RWPE2 (cell line): ENCODE measurements around the gene IGLON5.

Experiments
- ATAC-seq: fragments of 200-7000 bp; cut with Tn5 transposase; 3 replicates; pipeline ENCODE4 v1.9.1; 2021; ENCODE audit warnings: low read depth
- DNase-seq: peaks from one replicate; pipeline ENCODE4 v3.0.0-alpha.2; 2020; ENCODE audit warnings: low spot score
- H3K27ac ChIP-seq: fragments of 450-650 bp; 2 replicates; pipeline ENCODE4 v1.5.1; 2017; ENCODE audit warnings: mild to moderate bottlenecking; ENCODE audit not compliant: poor library complexity, severe bottlenecking
- H3K27me3 ChIP-seq: fragments of 250-450 bp; sonication (Bioruptor Pico); 2 replicates; pipeline ENCODE4 v1.5.1; 2021; ENCODE audit warnings: mild to moderate bottlenecking, moderate library complexity; ENCODE audit not compliant: insufficient read depth, poor library complexity, severe bottlenecking
- H3K36me3 ChIP-seq: fragments of 250-450 bp; sonication (Bioruptor Pico); 2 replicates; pipeline ENCODE4 v1.5.1; 2020; ENCODE audit warnings: low read depth, mild to moderate bottlenecking, moderate library complexity
- H3K4me1 ChIP-seq: fragments of 250-450 bp; sonication (Bioruptor Pico); 2 replicates; pipeline ENCODE4 v1.5.1; 2021; ENCODE audit warnings: mild to moderate bottlenecking, moderate library complexity; ENCODE audit not compliant: insufficient read depth, poor library complexity, severe bottlenecking
- H3K4me3 ChIP-seq: fragments of 250-450 bp; sonication (Bioruptor Pico); 2 replicates; pipeline ENCODE4 v1.5.1; 2021; ENCODE audit warnings: mild to moderate bottlenecking, moderate library complexity; ENCODE audit not compliant: severe bottlenecking
- H3K9me3 ChIP-seq: fragments of 250-450 bp; sonication (Bioruptor Pico); 2 replicates; pipeline ENCODE4 v1.5.1; 2021; ENCODE audit warnings: mild to moderate bottlenecking, moderate library complexity; ENCODE audit not compliant: severe bottlenecking
- TF ChIP-seq, protein P1 (sequence below): fragments of 450-650 bp; IDR thresholded peaks from one replicate; pipeline ENCODE4 v1.5.1; 2017; ENCODE audit warnings: mild to moderate bottlenecking, moderate library complexity; ENCODE audit not compliant: poor library complexity, severe bottlenecking

IGLON5 gene

GRCh38 chr19:51337861-51338562 is 26.6 kb downstream of the IGLON5 start:
- Histone ChIP-seq H3K4me3 (no peak overlapping the region), H3K9me3 (no peaks in the 10 kb centered on the region), H3K27ac (no peak overlapping the region), H3K36me3 (no peaks in the 10 kb centered on the region), H3K27me3 (no peaks in the 10 kb centered on the region), H3K4me1 (no peaks in the 10 kb centered on the region)
- TF ChIP-seq, protein P1, sequence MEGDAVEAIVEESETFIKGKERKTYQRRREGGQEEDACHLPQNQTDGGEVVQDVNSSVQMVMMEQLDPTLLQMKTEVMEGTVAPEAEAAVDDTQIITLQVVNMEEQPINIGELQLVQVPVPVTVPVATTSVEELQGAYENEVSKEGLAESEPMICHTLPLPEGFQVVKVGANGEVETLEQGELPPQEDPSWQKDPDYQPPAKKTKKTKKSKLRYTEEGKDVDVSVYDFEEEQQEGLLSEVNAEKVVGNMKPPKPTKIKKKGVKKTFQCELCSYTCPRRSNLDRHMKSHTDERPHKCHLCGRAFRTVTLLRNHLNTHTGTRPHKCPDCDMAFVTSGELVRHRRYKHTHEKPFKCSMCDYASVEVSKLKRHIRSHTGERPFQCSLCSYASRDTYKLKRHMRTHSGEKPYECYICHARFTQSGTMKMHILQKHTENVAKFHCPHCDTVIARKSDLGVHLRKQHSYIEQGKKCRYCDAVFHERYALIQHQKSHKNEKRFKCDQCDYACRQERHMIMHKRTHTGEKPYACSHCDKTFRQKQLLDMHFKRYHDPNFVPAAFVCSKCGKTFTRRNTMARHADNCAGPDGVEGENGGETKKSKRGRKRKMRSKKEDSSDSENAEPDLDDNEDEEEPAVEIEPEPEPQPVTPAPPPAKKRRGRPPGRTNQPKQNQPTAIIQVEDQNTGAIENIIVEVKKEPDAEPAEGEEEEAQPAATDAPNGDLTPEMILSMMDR: no peak
- ATAC-seq (no peak), DNase-seq (no peak)

GRCh38 chr19:51338563-51339312 is 27.3 kb downstream of the IGLON5 start:
- Histone ChIP-seq H3K9me3 (no peaks in the 10 kb centered on the region), H3K4me1 (no peaks in the 10 kb centered on the region), H3K4me3 (peak overlapping the region; percentile 72), H3K27ac (peak overlapping the region; percentile 42), H3K27me3 (no peaks in the 10 kb centered on the region), H3K36me3 (no peaks in the 10 kb centered on the region)
- DNase-seq (no peak), ATAC-seq (peak; percentile 78)
- TF ChIP-seq, protein P1: peak; percentile 96

GRCh38 chr19:51339313-51339686 is 27.9 kb downstream of the IGLON5 start:
- Histone ChIP-seq H3K9me3 (no peaks in the 10 kb centered on the region), H3K36me3 (no peaks in the 10 kb centered on the region), H3K27me3 (no peaks in the 10 kb centered on the region), H3K4me3 (peak overlapping the region; percentile 72), H3K4me1 (no peaks in the 10 kb centered on the region), H3K27ac (peak overlapping the region; percentile 42)
- DNase-seq: no peak
- TF ChIP-seq, protein P1: no peak
- peak; percentile 1 for ATAC-seq

DNA sequence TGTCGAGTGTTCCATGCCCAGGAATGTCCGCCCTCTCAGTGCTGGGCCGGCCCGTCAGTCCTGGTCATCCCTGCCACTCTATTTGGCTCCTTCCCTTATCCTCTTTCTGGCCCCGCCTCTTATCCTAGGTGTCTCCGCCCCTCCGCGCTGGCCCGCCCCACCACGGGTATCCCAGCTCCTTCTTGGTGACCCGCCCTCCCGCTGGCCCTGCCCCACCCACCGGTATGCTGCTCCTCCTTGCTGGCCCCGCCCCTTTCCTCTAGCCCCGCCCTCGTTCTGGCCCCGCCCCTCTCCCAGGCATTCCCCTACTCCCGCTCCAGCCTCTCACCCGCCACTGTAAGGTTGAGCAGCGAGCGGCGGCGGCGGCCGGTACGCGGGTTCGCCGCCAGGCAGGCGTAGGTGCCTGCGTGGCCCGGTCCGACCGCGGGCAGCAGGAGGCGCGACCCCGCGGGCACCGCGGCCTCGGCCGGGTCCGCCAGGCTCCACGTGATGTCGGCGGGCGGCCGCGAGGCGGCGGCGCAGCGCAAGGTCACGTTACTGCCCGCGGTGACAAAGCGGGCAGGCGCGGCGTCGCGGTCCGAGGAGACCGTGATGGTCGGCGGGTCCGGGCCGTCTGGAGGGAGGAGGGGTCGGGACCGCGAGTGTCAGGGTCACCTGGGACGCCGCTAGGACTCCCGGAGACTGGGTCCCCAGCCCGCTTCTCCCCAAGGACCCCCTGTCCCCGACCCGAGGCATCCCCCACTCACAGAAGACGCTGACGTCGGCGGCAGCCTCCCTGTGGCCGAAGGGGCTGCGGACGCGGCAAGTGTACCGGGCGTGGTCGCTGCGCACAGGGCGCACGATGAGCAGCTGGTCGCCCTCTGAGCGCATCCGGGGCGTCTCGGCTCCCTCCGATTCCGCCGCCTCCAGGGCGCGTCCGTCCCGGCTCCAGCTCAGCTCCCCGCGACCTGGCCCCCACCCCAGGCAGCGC is 28.5 kb downstream of the IGLON5 start:
- peak; percentile 83 for ATAC-seq
- no peaks in the 10 kb centered on the region for H3K9me3 ChIP-seq
- DNase-seq: peak; percentile 98
- no peaks in the 10 kb centered on the region for H3K27me3 ChIP-seq
- H3K4me1 ChIP-seq: no peaks in the 10 kb centered on the region
- TF ChIP-seq, protein P1: no peak
- no peaks in the 10 kb centered on the region for H3K36me3 ChIP-seq
- H3K27ac ChIP-seq: peak overlapping the region; percentile 42
- H3K4me3 ChIP-seq: peak overlapping the region; percentile 72
